Kidney glomerular epithelial cell (primary cell): ENCODE results near the gene RHOD.
A peak's percentile ranks its signal among the peaks of the same experiment; 100 is the strongest.

Source experiments
- DNase-seq: peaks from one replicate; lab custom pipeline; 2025; lab: John Stamatoyannopoulos, UW

The RHOD gene

DNA sequence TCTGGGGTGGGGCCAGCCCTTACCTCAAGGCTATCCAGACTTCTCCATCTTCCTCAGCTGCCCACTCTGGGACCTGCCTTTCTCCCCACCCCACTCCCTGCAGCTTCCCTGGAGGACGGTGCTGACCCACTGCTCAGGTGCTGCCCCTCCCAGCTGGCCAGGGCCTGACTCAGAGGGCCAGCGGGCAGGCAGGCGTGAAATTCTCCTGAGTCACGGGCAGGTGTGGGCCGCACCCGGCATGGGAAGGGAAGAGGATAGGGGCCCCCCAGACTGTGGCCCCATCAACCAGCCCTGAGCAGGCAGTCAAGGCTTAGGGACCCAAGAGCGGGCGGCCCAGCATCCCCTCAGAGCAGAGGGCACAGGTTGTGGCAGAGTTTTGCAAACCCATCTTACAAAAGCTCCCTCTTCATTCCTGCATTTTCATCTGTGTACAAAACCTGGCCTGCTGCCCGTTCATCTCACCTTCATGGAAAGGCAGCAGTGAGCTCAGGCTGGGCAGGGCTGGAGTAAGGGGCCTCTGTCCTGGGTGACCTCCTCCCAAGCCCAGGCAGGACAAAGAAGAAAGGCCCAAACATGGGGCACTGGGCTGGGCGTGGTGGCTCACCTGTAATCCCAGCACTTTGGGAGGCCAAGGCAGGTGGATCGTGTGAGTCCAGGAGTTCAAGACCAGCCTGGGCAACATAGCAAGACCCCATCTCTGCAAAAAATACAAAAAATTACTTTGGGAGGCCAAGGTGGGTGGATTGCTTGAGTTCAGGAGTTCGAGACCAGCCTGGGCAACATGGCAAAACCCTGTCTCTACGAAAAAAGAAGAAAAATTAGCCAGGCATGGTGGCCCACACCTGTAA lies 6.1 kb downstream of the RHOD start:
- peak; percentile 23 for DNase-seq

DNA sequence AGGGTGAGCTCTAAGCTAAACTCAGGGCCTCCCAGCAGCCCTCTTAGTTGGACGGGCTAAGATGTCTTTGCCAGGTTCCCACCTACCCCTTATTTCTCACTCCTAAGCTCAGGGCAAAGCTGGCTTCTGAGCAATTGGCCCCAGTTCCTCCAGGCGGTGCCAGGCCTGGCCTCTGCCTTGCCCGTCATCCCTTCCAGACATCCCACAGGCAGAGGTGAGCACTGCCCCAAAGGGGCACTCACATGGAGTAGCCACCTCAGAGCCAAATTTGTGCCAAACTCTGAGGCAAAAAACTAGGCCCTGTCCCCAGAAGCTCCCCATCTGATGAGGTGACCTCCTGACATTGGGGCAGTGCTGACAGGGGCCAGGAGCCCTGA lies 9.7 kb downstream of the RHOD start:
- DNase-seq, result no peak

DNA sequence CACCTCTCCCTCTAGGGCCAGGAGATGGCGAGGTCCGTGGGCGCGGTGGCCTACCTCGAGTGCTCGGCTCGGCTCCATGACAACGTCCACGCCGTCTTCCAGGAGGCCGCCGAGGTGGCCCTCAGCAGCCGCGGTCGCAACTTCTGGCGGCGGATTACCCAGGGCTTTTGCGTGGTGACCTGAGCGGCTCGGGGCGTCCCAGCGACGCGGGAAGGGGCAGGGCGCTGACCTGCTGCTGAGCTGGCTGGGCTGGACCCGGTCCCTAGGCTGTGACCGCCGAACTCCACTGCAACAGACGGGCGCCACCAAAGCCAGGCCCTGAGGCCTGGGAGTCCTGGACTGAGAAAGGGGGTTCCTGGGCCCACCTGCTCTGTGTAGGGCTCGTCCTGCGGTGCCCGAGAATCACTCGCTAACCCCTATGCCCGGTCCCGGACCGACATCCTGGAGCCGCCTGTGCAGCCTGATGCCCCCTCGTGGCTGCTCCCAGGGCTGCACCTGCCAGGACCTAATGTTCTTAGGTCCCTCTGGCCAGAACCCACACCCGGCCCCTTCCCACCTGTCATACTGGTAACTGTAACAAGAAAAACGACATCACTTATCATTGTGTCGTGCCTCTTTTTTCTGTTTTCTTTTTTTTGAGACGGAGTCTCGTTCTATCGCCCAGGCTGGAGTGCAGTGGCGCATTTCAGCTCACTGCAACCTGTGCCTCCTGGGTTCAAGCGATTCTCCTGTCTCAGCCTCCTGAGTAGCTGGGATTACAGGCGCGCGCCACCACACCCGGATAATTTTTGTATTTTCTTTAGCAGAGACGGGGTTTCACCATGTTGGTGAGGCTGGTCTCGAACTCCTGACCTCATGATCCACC lies 15.0 kb downstream of the RHOD start:
- no peak for DNase-seq

DNA sequence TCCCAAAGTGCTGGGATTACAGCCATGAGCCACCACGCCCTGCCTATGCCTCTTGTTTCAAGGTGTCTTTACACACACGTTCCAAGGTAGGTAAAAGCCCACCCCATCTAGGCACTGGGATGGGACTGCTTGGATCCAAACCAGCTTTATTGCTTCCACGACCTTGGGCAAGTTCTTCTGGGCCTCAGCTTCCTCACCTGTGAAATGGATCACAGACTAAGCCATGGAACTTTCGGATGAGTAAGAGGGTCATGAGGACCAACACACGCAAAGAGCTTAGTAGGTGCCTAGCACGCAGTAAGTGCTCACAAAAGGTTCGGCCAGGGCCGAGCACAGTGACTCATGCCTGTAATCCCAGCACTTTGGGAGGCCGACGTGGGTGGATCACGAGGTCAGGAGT lies 15.6 kb downstream of the RHOD start:
- no peak for DNase-seq

DNA sequence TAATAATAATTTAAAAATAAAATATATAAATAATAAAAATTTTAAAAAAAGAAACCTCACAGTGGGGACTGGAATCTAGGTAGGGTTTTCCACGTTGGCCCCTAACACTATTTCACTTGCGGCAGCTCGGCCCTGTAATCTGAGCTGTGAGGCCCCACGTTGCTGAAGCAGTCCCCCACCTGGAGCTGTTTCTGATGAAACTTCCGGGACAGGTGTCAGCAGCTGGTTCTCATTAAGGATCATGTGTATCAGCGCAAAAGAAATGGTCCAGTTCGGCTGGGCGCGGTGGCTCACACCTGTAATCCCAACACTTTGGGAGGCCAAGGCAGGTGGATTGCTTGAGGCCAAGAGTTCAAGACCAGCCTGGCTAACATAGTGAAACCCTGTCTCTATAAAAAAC lies 17.3 kb downstream of the RHOD start:
- DNase-seq, result no peak

DNA sequence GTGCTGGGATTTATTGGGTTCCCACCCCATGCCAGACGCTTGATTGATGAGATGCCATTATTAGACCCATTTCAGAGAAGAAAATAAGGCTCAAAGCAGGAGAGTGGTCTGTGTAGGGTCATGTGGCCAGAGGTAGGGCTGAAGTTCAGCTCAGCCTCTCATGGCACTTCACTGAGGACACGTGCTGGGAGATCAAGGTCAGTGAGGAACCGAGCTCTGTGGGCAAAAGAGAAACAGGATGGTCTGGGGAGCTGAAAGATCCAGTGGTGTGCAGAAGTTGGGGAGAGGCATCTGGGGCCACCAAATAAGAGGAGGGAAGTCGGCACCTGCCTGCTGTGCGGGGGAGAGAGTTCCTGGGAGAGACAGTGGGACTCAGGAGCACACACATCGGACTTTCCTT lies 19.6 kb downstream of the RHOD start:
- no peak for DNase-seq

DNA sequence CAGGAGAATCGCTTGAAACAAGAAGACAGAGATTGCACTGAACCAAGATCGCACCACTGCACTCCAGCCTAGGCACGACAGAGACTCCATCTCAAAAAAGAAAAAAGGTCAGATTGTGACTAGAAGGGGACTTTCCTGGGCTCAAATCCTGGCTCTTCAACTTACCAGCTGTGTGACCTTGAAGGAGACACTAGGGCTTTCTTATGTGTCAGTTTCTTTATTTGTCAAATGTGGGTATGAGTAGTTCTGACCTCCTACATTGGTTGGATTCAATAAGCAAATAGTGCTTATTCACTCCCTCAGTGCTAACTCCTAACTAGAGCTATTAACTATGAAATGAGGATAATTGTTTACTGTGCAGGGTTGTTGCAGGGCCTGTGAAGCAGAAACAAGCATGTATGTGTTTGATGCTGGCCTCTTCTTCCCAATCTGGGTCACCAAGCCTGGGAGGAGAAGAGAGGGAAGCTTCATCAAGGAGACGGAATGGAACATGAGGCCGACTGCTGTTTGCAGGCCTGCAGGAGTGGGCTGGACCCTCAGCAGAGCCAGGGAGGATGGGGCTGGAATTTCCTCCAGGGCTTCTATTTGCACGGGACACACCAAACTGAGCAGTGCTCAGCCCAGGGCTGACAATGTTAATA lies 22.5 kb downstream of the RHOD start:
- no peak for DNase-seq

DNA sequence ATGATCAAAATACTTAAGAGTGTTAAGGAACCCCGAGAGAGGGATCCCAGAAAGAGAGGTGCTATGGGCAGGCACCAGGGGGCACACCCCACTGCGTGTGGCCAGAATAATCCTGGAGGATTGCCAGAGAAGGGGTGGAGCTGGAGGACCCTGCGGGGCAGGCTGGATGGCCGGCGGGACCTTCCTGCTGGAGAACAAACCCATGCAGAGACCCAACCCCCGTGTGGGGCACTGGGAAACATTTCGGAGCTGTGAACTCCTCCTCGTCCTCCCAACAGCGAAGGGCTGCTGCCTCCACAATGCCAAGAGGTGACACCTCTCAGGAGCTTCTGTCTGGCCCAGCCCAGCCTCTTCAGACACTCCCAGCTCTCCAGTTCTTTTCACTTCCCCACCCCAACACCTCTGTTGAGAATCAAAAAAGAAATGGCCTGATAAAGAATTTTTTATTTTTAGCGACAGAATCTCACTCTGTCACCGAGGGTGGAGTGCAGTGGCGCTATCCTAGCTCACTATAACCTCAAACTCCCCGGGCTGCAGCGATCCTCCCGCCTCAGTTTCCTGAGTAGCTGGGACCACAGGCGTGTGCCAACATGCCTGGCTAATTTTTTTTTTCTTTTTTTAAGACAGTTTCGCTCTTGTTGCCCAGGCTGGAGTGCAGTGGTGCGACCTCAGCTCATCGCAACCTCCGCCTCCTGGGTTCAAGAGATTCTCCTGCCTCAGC lies 25.6 kb downstream of the RHOD start:
- no peak for DNase-seq

DNA sequence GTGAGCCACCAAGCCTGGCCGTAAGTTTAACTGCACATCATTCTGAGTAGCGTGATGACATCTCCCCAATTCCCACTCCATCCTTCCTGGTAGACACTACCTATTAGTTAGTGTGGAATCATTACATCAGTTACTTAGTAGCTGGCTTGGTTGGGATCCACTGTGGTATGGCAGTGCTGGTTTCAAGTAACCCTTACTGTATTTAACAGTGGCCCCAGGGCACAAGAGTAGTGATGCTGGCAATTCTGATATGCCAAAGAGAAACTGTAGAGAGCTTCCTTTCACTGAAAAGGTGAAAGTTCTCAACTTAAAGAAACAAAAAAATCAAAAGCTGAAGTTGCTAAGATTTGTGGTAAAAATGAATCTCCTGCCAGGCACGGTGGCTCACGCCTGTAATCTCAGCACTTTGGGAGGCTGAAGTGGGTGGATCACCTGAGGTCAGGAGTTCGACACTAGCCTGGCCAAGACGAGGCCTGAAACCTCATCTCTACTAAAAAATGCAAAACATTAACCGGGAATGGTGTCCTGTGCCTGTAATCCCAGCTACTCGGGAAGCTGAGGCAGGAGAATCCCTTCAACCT lies 27.2 kb downstream of the RHOD start:
- DNase-seq, result no peak

DNA sequence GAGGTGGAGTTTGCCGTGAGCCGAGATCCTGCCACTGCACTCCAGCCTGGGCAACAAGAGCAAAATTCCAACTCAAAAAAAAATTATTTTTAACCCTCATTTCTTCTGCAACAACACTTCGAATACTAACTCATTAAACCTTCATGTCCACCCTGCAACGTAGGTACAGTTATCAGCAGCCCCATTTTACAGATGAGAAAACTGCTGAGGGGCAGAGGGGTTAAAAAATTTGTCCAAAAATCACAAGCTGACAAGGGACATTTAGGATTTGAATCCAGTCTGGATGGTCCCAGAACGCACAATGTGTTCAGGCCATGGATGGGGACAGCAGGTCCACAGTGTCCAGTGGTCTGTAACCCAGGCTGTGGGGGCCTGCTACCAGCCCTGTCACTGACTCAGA lies 29.0 kb downstream of the RHOD start:
- no peak for DNase-seq

DNA sequence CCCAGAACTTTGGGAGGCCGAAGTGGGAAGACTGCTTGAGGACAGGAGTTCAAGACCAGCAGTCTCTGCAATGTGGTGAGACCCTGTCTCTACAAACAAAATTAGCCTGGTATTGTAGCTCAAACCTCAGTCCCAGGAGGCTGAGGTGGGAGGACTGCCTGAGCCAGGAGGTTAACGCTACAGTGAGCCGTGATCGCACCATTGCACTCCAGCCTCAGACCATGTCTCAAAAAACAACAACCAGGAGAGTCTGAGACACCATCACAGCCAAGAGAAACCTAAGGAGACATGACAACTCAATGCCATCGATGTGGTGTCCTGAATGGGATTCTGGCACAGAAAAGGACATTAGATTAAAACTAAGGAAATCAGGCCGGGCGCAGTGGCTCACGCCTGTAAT lies 34.1 kb downstream of the RHOD start:
- DNase-seq, result no peak

DNA sequence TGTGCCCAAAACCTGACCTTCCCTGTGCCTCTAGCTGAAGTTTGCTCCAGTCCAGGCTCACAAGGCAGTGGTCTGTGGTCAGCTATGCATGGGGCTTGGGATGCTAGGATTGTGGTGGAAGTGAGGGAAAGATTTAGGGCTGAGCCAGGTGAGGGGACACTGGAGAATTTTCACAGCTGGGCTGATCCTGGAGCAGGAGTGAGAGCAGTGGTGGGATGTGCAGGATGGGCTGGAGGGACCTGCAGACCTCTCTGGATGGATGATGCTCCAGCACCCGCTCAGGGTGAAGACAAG lies 38.5 kb downstream of the RHOD start:
- DNase-seq, result no peak

DNA sequence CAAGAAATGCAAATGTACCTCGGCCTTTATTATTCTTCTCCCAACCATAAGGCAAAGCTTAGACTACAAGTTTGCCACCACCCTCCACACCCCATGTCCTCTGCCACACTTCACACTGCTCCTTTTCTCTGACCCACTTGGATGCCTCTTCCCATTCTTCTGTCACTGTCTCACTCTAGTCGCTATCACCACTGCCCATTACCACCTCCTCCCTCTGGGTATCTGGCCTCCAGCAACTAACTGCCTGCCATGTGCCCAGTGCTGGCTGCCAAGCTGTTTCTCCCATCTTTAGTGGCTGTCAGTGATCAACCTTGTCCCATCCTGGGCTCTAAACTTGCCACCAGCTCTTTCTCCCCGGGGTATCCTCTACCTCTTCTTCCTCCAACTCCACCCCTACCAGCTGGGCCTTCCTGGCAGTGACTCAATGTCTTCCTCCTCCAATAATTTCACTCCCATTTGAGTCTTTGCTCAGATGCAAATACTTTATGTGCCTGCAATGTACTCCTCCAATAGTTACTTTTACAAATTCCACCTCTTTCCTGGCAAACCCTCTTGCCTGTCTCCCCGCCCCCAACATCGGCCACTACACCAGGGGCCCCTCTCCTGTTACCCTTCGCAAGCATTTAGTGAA lies 42.3 kb downstream of the RHOD start:
- no peak for DNase-seq

DNA sequence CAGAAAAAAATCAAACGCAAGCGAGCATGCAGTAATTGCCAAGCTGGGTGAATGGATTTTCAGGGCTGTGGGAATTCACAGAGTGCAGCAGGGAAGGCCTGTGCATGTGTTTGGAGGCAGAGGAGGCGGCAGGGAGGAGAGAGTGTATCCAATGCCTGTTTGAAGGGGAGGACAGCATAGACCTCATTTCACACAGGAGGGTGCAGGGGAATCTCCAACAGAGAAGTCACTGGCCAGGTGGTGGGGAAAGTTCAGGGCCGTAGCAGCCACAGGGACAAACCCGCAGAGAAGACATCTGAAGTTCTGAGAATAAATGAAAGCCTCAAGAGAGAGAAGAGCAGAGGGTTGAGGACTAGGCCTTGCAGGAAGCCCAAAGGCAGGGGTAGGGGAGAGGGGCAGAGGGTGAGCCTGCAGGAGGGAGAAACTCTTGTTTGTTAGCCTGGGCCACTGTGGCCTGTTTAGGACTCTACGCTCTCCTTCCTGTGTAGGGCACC lies 43.2 kb downstream of the RHOD start:
- no peak for DNase-seq

DNA sequence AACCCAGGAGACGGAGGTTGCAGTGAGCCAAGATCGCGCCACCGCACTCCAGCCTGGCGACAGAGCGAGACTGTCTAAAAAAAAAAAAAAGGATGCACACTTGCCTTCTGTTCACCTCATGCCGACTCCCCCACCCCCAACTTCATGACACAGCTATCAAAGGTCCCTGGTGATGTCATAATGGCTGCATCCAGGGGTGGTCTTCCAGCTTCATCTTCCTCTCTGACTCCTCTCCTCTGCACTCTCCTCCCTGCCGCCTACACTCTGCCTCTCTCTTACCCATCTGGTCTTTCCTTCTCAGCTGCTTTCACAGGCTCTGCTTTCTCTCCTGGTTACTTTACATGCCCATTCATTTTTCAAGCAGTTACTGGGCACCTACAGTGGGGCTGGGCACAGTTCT lies 46.0 kb downstream of the RHOD start:
- no peak for DNase-seq

DNA sequence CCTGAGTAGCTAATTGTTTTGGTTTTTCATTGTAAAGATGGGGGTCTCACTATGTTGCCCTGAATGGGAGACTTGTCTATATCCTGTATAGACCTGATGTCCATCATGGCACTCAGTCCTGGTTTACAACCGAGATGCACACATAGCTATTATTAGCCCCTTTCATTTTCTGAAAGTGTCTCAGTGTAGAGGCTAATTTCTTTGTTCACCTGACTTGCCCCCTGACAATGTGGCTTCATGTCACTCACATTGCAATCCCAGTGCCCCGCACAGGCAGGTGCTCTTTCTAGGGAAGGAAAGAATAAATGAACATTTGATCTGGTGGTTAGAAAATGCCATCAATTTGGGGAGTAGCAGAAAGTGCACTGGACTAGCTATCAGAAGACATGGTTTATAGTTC lies 49.3 kb downstream of the RHOD start:
- DNase-seq, result no peak

DNA sequence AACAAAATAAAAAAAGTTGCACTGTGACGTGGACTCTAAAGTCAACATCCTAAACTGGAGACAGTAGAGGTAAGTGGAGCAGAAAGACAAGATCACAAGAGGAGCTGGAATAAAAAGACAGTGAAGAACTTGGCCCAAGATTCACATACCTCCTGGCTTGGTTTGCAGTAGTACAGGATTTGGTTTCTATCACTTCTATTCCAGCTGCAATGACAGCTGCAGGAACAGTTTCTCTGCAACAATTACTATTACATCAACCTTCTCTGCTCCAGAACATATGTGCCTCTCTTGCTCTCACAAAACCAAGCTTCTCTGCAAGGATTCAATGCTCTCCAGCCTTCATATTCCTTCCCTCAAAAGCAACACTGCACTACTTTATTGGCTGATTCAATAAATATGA lies 54.6 kb downstream of the RHOD start:
- DNase-seq, result no peak

DNA sequence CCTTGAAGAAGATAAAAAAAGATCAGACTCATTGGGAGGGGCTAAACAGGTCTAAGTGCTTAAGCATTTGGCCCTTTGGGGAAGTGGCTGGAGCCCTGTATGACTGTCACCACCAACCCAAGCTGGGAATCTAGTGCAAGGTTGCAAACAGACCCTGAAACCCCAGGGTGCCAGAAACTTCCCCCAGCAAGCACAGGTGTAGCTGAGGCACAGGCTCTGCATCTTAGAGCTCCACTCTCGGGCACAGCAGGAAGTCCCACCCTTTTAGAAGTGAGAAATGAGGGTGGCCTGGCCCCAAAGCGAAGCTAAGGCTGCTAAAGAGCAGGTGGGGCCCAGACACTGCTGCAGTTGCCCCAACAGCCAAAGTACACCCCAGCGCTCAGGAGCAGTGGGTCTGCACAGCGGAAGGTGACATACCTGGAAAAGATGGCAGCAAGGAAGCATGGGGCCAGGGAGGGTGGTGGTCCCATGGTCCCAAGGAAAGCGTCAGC lies 56.6 kb downstream of the RHOD start:
- no peak for DNase-seq

DNA sequence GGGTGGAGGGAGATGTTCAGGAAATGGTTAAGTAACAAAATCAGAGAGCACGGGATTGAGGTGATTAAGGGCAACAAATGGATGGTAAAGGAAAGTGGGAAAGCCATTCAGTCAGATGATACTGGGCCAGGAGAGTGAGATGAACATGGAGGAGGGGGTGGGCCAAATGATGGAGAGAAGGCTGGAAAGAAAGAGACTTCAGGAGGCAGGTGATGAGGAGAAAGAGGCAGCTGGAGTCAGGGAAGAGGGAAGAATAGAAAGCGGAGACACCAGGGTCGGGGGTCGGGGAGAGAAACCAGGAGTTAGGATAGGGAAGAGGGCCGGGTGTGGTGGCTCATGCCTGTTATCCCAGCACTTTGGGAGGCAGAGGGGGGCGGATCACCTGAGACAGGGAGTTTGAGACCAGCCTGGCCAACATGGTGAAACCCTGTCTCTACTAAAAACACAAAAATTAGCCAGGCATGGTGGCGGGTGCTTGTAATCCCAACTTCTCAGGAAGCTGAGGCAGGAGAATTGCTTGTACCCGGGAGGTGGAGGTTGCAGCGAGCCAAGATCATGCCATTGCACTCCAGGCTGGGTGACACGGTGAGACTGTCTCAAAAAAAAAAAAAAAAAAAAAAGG lies 57.7 kb downstream of the RHOD start:
- DNase-seq, result no peak

DNA sequence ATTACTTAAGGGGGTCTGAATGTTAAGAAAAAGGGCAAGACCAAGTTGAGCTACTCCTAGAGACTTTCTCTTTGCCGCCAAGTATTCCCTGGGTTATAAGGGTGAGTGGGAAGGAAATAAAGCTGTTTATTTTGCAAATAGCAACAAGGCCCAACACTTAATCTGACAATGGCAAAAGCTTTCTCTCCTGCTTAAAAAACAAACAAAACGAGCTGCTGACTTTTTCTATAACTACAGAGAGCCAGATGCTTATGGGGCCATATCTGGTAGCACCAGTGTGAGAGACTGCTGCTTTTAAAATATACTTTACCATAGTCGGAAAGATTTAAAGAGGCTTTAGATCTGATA lies 60.1 kb downstream of the RHOD start:
- no peak for DNase-seq

DNA sequence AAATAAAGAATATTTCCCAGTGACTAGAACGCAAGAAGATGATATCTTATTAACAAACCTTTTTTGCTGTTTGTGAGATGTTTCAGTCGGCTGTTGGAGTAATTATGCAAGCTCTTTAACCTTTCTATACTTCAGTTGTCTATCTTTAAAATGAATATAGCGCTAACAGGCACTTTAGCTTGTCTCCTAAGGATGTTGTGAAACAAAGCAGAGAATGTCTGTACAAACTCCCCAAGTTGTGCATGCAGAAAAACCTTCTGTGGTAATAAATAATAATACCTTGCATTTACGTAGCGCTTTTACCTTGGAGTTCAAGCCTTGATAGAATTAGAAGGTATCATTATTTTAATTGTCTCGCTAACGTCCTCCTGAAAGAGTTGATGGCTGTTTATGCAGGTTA lies 60.5 kb downstream of the RHOD start:
- no peak for DNase-seq
